HuH-7 (cell line): ENCODE data around the gene RPL32.
"Not testable (repeated sequence)": the region's sequence is repeated elsewhere in the genome, so short reads cannot be mapped to it uniquely, and the experiment has no call there.

Experiments
- DNase-seq: peaks from one replicate; pipeline ENCODE4 v3.0.0; 2011; ENCODE audit warnings: low spot score

Gene RPL32

DNA sequence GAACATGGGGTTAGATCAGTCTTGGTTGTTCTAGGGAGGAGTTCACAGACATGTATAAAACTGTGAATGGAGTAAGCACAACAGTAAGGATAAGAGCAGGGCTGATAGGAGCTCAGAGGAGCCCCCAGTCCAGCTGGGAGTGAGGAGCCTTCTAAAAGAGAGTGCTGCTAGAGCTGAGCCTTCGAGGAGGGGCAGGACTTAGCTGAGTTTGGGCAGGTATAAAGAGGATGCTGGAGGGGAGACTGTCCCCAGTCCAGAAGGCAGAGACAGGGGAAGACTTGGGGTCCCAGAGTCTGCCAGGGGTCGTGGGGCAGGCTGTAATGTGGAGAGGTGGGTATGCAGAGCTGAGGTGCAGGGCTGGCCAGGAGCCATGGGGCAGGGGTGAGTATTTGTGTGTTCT is 32.8 kb downstream of the RPL32 start:
- no peak for DNase-seq

DNA sequence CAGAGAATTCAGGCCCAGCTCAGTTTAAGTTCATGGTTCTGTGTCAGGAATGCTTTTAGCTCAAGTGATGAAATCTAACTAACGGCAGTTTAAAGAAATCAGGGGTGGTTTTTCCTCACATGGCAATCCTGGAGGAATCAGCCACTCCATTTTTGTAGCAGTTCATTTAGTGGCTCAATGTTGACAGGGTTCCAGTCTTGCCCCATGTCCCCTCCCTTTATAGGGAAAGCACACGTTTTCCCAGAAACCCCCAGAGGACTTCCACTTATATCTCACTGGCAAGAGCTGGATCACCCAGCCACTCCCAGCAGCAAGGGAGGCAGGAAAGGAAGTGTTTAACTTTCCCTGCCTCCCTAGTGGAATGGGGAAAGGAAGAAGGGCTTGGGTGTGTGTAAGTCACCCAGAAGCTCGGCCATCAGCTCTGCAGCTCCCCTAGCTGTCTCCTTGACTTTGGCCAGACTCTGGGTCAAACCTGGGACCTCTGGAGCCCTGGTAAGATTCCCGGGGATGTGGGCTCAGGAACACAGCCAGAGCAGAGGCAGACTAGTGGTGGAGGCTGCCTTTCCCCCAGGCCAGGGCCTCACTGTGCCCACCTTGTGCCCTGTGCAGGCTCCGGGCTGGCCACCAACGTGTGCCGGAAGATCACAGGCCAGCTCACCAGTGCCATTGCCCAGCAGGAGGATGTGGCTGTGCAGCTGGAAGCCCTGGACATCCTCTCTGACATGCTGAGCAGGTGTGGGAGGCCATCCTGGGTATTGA is 33.6 kb downstream of the RPL32 start:
- DNase-seq = no peak

GRCh38 chr3:12807066-12807465 is 34.3 kb downstream of the RPL32 start:
- DNase-seq = no peak

DNA sequence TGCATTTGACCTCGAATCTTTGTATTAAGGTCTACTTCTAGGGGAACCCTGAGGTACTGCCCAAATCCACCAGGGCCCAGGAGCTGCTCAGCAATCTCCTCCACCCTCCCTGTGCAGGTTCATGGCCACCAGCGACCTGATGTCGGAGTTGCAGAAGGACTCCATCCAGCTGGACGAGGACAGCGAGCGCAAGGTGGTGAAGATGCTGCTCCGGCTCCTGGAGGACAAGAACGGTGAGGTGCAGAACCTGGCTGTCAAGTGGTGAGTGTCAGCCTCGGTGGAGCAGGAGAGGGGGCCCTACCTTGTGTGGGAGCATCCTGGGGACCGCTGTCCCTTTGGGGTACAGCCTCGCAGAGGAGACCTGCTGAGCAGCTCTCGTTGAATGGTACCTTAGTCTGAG is 38.0 kb downstream of the RPL32 start:
- no peak for DNase-seq

DNA sequence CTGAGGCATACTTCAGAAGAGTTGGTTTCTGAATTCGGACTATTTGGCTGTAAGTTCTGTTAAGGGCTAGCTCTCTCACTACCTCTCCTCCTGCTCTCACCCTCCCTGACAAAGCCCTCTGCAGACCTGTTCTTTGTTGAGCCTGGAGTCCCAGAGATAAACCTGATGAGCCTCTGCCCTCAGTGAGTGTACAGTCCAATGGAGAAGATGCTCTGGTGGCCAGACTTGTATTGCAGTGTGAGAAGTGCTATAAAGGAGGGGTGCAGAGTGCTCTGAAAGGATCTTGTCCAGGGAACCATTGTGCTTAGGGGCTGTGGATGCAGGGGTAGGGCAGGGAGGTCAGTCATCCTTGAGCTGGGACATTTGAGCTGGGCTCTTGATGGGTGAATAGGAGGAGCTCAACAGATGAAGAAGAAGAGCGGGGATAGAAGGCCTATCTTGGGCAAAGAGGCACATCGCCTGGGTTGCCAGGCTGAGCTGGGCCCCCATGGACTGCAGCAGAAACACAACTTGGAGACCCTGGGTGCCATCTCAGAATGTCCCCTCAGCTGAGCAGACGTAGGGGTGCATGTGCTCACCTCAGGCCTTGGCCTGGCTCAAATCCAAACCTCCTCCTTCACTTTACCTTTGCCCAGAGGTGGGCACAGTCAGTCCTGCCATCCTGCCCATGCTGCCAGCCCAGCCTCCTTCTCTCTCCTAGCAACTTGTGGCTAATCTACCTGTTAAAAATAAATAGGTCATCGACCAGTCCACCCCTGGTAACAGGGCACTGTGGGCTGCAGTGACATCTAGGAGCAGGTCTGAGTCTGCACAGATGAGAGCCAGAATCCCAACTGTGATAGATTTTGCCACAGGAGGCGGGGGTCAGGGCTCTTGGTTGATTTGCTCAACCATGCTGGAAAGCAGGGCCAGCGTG is 41.6 kb downstream of the RPL32 start:
- no peak for DNase-seq

- DNase-seq = no peak
Measured at GRCh38 chr3:12798559-12799179, 42.7 kb downstream of the RPL32 start.

GRCh38 chr3:12797892-12798558 is 43.3 kb downstream of the RPL32 start:
- no peak for DNase-seq

- DNase-seq = no peak
Measured at GRCh38 chr3:12797124-12797891, 44.1 kb downstream of the RPL32 start.

DNA sequence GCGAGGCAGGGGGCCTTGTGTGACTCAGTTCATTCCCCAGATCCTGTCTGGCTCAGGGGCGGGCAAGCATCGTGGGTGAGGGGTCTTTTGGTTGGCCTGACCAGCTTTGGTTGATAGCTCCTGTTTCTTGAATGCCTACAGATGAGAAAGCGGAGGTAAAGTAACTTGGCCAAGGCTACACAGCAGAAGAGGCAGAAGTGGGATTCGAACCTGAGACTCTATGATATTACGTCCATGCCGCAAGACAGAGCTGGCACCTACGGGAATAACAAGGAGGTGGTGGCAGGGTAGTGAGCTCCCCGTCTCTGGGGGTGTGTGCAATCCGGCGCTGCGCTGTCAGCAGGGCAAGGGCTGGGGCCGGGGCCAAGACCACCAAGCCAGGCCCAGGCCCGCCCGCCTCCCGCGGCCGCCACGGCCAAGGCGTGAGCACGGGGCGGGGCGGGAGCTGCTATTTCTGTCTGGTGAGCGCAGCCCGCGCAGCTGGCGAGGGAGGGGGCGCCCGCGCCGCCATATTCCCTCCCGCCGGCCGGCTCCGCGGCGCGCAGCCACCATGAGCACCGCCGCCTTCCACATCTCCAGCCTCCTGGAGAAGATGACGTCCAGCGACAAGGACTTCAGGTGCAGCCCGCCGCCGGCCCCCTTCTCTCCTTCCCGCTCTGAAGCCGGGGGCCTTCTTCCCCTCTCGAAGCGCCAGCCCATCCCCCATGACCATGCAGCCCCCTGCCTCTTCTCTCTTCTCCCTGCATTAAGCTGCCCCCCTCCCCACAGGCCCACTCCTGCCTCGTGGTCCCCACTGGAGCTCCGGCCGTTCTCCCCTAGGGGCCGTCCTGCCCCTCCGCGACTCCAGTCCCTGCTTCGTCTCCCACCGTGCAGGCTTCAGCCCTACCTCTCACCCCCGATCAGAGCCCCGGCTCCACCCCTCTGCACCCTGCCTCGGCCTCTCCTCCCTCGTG is 44.9 kb downstream of the RPL32 start, which contains the start of gene CAND2:
Gene CAND2 (plus strand): TSS at position 510 of the 953 bp plus-strand sequence. CDS start 41 bp downstream, at position 551.
- peak; percentile 65 for DNase-seq

DNA sequence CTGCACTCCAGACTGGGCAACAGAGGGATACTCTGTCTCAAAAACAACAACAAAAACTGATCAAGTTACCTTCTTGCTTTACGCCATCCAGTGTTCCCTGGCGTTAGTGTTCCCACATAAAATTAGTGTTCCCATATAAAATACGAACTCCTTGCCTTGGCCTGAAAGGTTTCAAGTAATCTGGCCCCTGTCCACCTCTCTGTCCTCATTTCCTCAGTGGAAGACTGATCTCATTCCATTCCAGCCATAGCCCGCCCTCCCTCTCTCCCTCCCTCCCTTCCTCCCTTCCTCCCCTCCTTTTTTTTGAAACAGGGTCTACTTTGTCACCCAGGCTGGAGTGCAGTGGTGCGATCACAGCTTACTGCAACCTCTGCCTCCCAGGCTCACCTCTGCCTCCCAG is 47.7 kb downstream of the RPL32 start:
- no peak for DNase-seq

- DNase-seq = no peak
Measured at GRCh38 chr3:12791430-12791829, 49.9 kb downstream of the RPL32 start.

- not testable (repeated sequence) for DNase-seq
Measured at GRCh38 chr3:12787967-12788690, 53.2 kb downstream of the RPL32 start.

GRCh38 chr3:12787346-12787745 is 54.0 kb downstream of the RPL32 start:
- not testable (repeated sequence) for DNase-seq

DNA sequence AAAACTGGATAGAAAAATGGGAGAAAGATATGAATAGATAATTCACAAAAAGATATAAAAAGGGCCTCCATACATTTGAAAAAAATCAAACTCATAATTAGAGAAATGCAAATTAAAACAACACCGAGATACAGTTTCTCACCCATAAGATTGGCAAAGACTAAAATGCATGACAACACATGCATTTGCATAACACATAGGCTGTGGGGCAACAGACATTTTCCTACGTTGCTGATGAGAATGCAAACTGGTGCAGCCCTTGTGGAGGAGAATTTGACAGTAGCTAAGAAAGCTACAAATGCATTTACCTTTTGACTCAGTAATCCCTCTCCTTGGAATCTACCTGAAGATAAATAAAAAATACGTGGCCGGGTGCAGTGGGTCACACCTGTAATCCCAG is 56.3 kb downstream of the RPL32 start:
- DNase-seq = no peak
